Lower lobe of right lung (tissue), 2 donors: Measurements from ENCODE around the gene ASPDH. TPM values are rescaled to one million over a fixed set of nuclear protein-coding genes. Genes with fewer than 3 reads are reported as not detected.

Experiments
- ATAC-seq, 2 donors: fragments of 200-7000 bp; cut with Tn5 transposase; one replicate each; pipeline ENCODE4 v1.9.1; 2020 to 2022; ENCODE audit warnings: mild to moderate bottlenecking in 2 of 2, moderate library complexity in 2 of 2
- DNase-seq: peaks from one replicate; pipeline ENCODE4 v3.0.0-alpha.2; 2020
- H3K27ac ChIP-seq: fragments of 200-600 bp; one replicate; pipeline ENCODE4 v1.8.0; 2022
- H3K27me3 ChIP-seq: fragments of 200-600 bp; one replicate; pipeline ENCODE4 v1.8.0; 2022; ENCODE audit warnings: low read depth
- H3K36me3 ChIP-seq: fragments of 200-600 bp; one replicate; pipeline ENCODE4 v1.8.0; 2022; ENCODE audit warnings: mild to moderate bottlenecking
- H3K4me1 ChIP-seq: fragments of 200-600 bp; one replicate; pipeline ENCODE4 v1.8.0; 2022
- H3K4me3 ChIP-seq: fragments of 200-600 bp; one replicate; pipeline ENCODE4 v1.8.0; 2022; ENCODE audit warnings: mild to moderate bottlenecking
- H3K9me3 ChIP-seq: fragments of 200-600 bp; one replicate; pipeline ENCODE4 v1.8.0; 2022
- CTCF ChIP-seq: fragments of 200-600 bp; IDR thresholded peaks from one replicate; pipeline ENCODE4 v1.8.0; 2022; ENCODE audit warnings: antibody characterized with exemption, mild to moderate bottlenecking
- intact Hi-C: fragments of 100-400 bp; cut with DNase I; formaldehyde crosslinking; loops from one replicate; pipeline ENCODE4 v1.11.0; 2022
- total RNA-seq: library from RNA; stranded (reverse); fragmentation: NEBNext Ultra II Directional; extraction: Animal tissue kit (Norgen Biotek cat#: 25700); gene quantifications from one replicate; pipeline ENCODE4 v1.2.1, GENCODE V29; 2021
- donor health status: DM: no; HTN: yes; CAD: no; lungs with severe emphysema.

Gene ASPDH
- total RNA-seq, 1 donor from 2014 or later, result not detected

GRCh38 chr19:50490411-50490811, 23.3 kb downstream of the ASPDH start:
- H3K36me3 ChIP-seq, result no peaks in the 10 kb centered on the region
- H3K9me3 ChIP-seq, result no peaks in the 10 kb centered on the region
- H3K27me3 ChIP-seq, result peaks cover 6% of the 10 kb centered on the region
- H3K27ac ChIP-seq, result no peak overlapping the region
- ATAC-seq (no peak), DNase-seq (no peak)
- peaks cover 5% of the 10 kb centered on the region for H3K4me1 ChIP-seq
- TF ChIP-seq CTCF, result no peak
- no peak overlapping the region for H3K4me3 ChIP-seq
- intact Hi-C loops, result no loop called here

DNA sequence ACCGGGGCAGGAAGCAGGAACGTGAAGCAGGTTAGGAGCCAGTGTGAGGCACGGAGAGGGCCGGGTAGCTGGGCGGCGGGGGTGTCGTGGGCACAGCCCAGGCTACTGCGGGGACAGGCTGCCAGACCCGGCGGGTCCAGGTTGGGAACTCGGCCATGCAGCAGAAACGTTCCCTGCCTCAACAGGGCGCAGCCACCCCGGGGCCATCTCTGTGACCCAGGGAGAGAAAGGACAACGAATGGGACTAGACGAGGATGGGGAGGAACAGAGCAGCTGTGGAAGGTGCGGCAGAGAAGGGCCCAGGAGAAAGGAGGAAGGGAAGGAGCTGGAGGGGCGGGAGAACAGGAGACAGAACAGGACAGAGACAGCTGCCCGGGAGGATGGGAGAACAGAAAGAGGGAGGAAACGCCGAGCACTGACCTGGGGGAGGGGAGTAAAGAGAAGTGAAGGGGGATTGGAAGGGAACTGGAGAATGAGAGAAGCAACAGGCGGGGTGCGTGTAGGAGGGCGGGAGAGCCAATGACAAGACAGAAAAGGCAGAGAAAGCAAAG, 24.2 kb downstream of the ASPDH start:
- Histone ChIP-seq H3K9me3 (no peaks in the 10 kb centered on the region), H3K27ac (no peak overlapping the region), H3K4me1 (peaks cover 5% of the 10 kb centered on the region), H3K36me3 (peaks cover 8% of the 10 kb centered on the region), H3K4me3 (peak overlapping the region; percentile 3), H3K27me3 (peaks cover 6% of the 10 kb centered on the region)
- DNase-seq (peak; percentile 47), ATAC-seq (peak in 1 of 2 donors; percentile 15)
- intact Hi-C loops, result no loop called here
- TF ChIP-seq CTCF, result no peak

GRCh38 chr19:50488389-50489194, 25.1 kb downstream of the ASPDH start:
- H3K4me1 ChIP-seq, result peaks cover 5% of the 10 kb centered on the region
- H3K27ac ChIP-seq, result no peak overlapping the region
- H3K27me3 ChIP-seq, result peaks cover 6% of the 10 kb centered on the region
- DNase-seq (no peak), ATAC-seq (peak in 1 of 2 donors; percentile 28)
- peaks cover 15% of the 10 kb centered on the region for H3K36me3 ChIP-seq
- intact Hi-C loops, result no loop called here
- H3K9me3 ChIP-seq, result no peaks in the 10 kb centered on the region
- H3K4me3 ChIP-seq, result peak overlapping the region; percentile 3
- TF ChIP-seq CTCF, result no peak

DNA sequence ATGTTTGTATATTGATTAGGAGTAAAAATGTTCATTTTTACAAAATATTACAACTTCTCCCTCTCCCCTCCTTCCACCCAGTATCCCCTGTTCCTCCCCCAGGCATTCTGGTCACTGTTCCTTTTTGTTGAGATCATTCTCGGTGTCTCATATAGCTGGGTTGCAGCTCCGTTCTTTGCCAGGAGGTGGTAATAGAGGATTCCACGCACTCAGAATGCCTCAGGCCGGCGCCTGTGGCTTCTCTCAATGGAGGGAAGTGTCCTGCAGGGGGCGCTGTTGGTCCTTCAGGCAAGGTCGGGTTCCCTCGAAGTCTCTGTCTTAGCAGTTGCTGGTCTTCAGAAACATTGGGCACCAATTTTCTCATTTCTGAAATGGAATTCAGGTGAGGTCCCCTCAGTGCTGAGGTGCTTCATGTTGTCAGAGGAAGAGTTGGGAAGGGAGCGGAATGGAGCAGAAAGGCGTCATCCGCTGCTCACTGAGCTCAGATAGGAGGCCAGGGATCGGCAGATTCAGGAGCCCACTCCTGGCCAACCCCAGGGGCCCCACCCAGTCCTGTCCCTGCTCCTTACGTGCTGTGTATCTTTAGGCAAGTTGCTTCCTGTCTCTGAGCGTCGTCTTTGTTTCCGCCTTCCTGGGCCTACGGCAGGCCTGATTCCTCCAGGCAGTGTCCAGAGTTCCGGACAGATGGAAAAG, 26.7 kb downstream of the ASPDH start:
- Histone ChIP-seq H3K4me1 (peaks cover 5% of the 10 kb centered on the region), H3K9me3 (no peaks in the 10 kb centered on the region), H3K36me3 (peaks cover 30% of the 10 kb centered on the region), H3K27ac (no peak overlapping the region), H3K27me3 (peaks cover 6% of the 10 kb centered on the region), H3K4me3 (no peak overlapping the region)
- TF ChIP-seq CTCF, result peak; percentile 54
- ATAC-seq, result peak in 1 of 2 donors; percentile 7
- intact Hi-C loops, result no loop called here
- DNase-seq, result peak; percentile 63

DNA sequence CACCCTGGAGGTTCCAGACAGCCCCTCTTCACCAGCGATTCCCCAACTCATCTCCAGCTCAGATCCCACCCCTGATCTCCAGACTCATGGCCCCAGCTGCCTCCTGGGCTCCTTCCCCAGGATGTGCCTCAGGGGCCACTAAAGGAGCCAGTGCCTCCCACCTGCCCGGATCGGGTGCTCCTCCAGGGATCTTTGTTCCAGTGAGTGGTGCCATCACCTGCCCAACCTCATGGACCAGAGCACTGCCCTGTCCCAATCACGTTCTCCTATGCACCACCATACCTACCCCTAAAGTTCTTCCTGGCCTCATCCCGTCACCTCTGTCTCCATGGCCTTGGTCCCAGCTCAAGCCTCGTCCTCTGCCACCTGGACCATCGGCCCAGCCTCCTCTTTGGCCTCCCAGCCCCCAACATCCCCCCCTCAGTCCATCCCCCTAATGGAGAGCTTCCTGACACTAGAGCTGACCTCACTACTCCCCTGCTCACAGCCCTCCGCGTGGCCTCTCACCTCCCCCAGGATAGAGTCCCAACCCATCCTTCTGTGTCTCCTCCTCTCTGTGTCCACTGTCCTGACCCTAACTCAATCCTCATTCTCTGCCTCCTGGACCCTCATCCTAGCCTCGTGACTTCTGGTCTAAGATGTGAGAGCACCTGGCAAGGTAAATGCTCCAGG, 28.3 kb downstream of the ASPDH start:
- no peak for TF ChIP-seq CTCF
- Histone ChIP-seq H3K27me3 (peaks cover 6% of the 10 kb centered on the region), H3K4me3 (no peak overlapping the region), H3K27ac (no peak overlapping the region), H3K36me3 (peaks cover 45% of the 10 kb centered on the region), H3K9me3 (no peaks in the 10 kb centered on the region), H3K4me1 (peaks cover 5% of the 10 kb centered on the region)
- no peak for ATAC-seq
- DNase-seq, result no peak
- intact Hi-C loops, result no loop called here
